ENCODE results near the gene RCOR1. TPM values are rescaled to one million over a fixed set of nuclear protein-coding genes. Genes with fewer than 3 reads are reported as not detected.
A peak's percentile ranks its signal among the peaks of the same experiment; 100 is the strongest.

Gene RCOR1
- total RNA-seq, 1 experiment from 2014 or later = 102 TPM

- ChIA-PET POLR2A (ENCODE audit: low non-redundant PET) (no interaction called here), CTCF (no interaction called here)
- Histone ChIP-seq H3K27ac (ENCODE audit: low read depth, low read length, poor library complexity, severe bottlenecking) (no peak overlapping the region), H3K27me3 (replicated peaks; ENCODE audit: insufficient read depth, low read depth, low read length, poor library complexity) (no peaks in the 10 kb centered on the region), H3K36me3 (ENCODE audit: insufficient read depth, low read length, poor library complexity, severe bottlenecking) (no peaks in the 10 kb centered on the region), H3K9me3 (ENCODE audit: low read depth, low read length, poor library complexity, severe bottlenecking) (no peaks in the 10 kb centered on the region), H3K4me3 (ENCODE audit: low read depth, low read length, poor library complexity, severe bottlenecking) (no peak overlapping the region), H3K4me1 (ENCODE audit: insufficient read depth, low read length, poor library complexity, severe bottlenecking) (peaks cover 20% of the 10 kb centered on the region)
- TF ChIP-seq, protein P1, sequence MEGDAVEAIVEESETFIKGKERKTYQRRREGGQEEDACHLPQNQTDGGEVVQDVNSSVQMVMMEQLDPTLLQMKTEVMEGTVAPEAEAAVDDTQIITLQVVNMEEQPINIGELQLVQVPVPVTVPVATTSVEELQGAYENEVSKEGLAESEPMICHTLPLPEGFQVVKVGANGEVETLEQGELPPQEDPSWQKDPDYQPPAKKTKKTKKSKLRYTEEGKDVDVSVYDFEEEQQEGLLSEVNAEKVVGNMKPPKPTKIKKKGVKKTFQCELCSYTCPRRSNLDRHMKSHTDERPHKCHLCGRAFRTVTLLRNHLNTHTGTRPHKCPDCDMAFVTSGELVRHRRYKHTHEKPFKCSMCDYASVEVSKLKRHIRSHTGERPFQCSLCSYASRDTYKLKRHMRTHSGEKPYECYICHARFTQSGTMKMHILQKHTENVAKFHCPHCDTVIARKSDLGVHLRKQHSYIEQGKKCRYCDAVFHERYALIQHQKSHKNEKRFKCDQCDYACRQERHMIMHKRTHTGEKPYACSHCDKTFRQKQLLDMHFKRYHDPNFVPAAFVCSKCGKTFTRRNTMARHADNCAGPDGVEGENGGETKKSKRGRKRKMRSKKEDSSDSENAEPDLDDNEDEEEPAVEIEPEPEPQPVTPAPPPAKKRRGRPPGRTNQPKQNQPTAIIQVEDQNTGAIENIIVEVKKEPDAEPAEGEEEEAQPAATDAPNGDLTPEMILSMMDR (conservative IDR thresholded peaks at IDR 0.05; ENCODE audit: low read depth, low read length) = no peak
- TF ChIP-seq EZH2 (IDR thresholded peaks at IDR 0.05; ENCODE audit: borderline replicate concordance, low read depth, low read length, poor library complexity, severe bottlenecking) = no peak
- no TSS peak for BruUV-seq (replicated peaks)
- DNase-seq (ENCODE audit: low spot score) = no peak
- intact Hi-C loops (cut with micrococcal nuclease; ENCODE audit: unreplicated experiment) = no loop called here
Measured at GRCh38 chr14:102581193-102581592, 11.3 kb upstream of the RCOR1 start.

DNA sequence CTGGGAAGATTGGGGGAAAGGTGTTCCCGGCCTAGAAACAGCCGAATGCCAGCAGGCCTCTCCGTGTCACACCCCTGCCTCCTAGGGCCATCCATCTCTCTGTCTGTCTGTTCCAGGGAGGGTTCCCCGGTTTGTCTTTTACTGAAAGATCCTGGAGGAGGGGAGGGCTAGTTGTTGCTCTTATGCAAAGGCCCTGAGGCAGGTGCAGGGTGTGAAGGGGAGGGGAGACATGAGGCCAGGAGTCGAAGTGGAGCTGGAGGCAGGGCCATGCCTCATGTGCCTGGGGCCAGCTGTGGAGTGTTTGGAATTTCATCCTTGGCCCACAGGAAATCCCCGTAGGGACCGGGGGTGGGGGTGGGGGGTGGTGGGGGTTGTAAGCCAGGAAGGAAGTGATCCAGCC, 8.7 kb upstream of the RCOR1 start:
- ChIA-PET POLR2A (ENCODE audit: low non-redundant PET) (no interaction called here), CTCF (no interaction called here)
- H3K27me3 ChIP-seq (replicated peaks; ENCODE audit: insufficient read depth, low read depth, low read length, poor library complexity) = no peaks in the 10 kb centered on the region
- H3K4me1 ChIP-seq (ENCODE audit: insufficient read depth, low read length, poor library complexity, severe bottlenecking) = peaks cover 20% of the 10 kb centered on the region
- TF ChIP-seq EZH2 (IDR thresholded peaks at IDR 0.05; ENCODE audit: borderline replicate concordance, low read depth, low read length, poor library complexity, severe bottlenecking) = no peak
- TF ChIP-seq, protein P1 (conservative IDR thresholded peaks at IDR 0.05; ENCODE audit: low read depth, low read length) = no peak
- DNase-seq (ENCODE audit: low spot score) = no peak
- no peaks in the 10 kb centered on the region for H3K9me3 ChIP-seq (ENCODE audit: low read depth, low read length, poor library complexity, severe bottlenecking)
- no peaks in the 10 kb centered on the region for H3K36me3 ChIP-seq (ENCODE audit: insufficient read depth, low read length, poor library complexity, severe bottlenecking)
- H3K4me3 ChIP-seq (ENCODE audit: low read depth, low read length, poor library complexity, severe bottlenecking) = no peak overlapping the region
- intact Hi-C loops (cut with micrococcal nuclease; ENCODE audit: unreplicated experiment) = no loop called here
- no peak overlapping the region for H3K27ac ChIP-seq (ENCODE audit: low read depth, low read length, poor library complexity, severe bottlenecking)
- no TSS peak for BruUV-seq (replicated peaks)

DNA sequence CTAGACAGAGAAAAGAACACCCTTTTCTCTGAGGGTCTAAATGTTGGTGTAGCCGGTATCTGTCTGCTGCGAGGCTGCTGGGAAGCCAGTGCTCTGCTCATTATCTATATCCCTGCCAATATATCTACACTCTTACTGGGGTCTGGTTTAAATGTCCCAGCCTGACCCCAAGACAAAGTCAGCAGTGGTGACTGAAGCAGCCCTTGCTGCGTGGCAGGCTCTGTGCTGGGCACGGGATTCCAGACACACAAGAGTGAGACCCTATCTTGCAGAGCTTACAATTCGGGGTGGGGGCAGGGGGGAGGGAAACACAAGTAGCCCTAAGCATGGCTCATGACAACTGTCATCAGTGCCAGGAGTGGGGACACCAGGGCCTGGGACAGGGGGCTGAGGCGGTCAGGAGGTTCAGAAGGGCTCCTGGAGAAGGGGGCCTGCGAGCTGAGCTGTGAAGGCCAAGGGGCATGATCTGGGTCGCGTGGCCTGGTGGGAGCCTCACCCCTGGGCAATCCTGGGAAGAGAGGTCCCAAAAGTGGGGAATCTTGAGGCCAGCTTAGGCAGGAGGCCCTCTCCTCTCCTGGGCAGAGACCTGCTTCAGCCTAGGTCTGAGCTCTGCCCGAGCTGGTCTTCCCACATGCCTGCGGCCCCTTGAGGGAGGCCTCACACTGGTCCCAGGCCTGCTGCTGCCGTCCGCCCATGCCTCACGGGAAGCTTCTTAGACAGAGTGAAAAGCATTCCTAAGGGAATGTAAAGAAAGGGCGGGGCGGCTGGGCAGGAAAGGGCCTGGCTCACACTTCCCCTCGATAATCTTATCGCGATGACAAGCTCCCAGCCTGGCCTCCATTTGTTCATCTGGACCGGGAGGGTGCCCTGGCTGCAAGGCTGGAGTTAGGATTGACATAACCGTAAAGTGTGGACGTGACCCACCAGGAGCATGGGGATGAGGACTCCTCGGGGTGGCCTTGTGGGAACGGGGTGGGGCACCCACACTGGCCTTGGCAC, 7.3 kb upstream of the RCOR1 start:
- POLR2A ChIA-PET (ENCODE audit: low non-redundant PET) = no interaction called here

More for the DNA sequence above, 7.3 kb upstream of the RCOR1 start:
- Histone ChIP-seq H3K4me1 (ENCODE audit: insufficient read depth, low read length, poor library complexity, severe bottlenecking) (peaks cover 14% of the 10 kb centered on the region), H3K27ac (ENCODE audit: low read depth, low read length, poor library complexity, severe bottlenecking) (peak overlapping the region; percentile 56), H3K27me3 (replicated peaks; ENCODE audit: insufficient read depth, low read depth, low read length, poor library complexity) (no peaks in the 10 kb centered on the region), H3K36me3 (ENCODE audit: insufficient read depth, low read length, poor library complexity, severe bottlenecking) (no peaks in the 10 kb centered on the region), H3K9me3 (ENCODE audit: low read depth, low read length, poor library complexity, severe bottlenecking) (no peaks in the 10 kb centered on the region), H3K4me3 (ENCODE audit: low read depth, low read length, poor library complexity, severe bottlenecking) (no peak overlapping the region)
- CTCF ChIA-PET = interaction anchor here (0.6 to 1.0 kb wide), 2 partner anchors 9 to 10 kb away, joined by 3 read pairs; no protein-coding TSS in a partner anchor
- TF ChIP-seq, protein P1 (conservative IDR thresholded peaks at IDR 0.05; ENCODE audit: low read depth, low read length) = no peak
- no peak for TF ChIP-seq EZH2 (IDR thresholded peaks at IDR 0.05; ENCODE audit: borderline replicate concordance, low read depth, low read length, poor library complexity, severe bottlenecking)
- peak; percentile 36 for DNase-seq (ENCODE audit: low spot score)
- intact Hi-C loops (cut with micrococcal nuclease; ENCODE audit: unreplicated experiment) = no loop called here
- BruUV-seq (replicated peaks) = no TSS peak
